Measurements from ENCODE around the gene HHIP.

Gene HHIP

GRCh38 chr4:144709159-144709558, 63.2 kb downstream of the HHIP start:
- Histone ChIP-seq H3K27ac (no peak overlapping the region), H3K4me1 (no peaks in the 10 kb centered on the region), H3K9me3 (ENCODE audit: control insufficient read depth, low read length) (no peaks in the 10 kb centered on the region), H3K4me3 (ENCODE audit: low read depth, low read length) (no peak overlapping the region), H3K36me3 (ENCODE audit: control insufficient read depth, insufficient read depth, low read length) (no peaks in the 10 kb centered on the region), H3K4me2 (ENCODE audit: low read length) (no peak overlapping the region), H3K9ac (no peak overlapping the region), H2AFZ (no peak overlapping the region), H3K27me3 (ENCODE audit: control insufficient read depth, insufficient read depth, low read length) (no peaks in the 10 kb centered on the region), H3K79me2 (no peaks in the 10 kb centered on the region)
- no peak for TF ChIP-seq CTCF (IDR thresholded peaks at IDR 0.05)

DNA sequence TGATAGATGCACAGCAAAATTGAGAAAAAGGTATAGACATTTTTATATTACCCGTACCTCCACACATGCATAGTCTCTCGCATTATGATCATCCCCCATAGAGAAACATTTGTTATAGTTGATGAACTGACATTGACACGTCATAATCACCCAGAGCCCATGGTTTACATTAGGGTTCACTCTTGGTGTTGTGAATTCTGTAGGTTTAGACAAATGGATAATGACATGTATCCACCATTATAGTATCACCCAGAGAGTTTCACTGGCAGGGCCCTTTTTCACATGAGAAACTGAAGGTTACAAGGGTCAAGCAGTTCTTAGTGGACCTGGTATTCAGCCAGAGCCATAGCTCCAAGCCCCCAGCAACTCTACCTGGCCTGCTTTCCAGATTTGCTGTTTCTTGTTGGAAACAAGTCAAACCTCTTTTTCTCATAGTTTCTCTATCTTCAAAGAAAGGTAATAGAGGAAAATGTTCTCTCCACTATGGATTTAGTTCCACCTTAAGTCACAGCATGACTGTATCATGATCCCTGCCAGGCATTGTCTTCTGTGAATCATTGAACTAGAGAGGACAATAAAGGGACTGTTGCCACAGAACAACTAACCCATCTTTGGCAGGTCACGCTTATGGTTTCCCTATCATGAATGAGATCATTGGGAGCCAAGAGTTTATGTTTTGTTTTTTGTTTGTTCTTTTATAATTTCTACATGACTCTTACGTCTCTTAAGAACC, 64.0 kb downstream of the HHIP start:
- H3K27ac ChIP-seq = no peak overlapping the region
- H3K27me3 ChIP-seq (ENCODE audit: control insufficient read depth, insufficient read depth, low read length) = no peaks in the 10 kb centered on the region
- no peaks in the 10 kb centered on the region for H3K4me1 ChIP-seq
- TF ChIP-seq CTCF (IDR thresholded peaks at IDR 0.05) = no peak
- no peaks in the 10 kb centered on the region for H3K36me3 ChIP-seq (ENCODE audit: control insufficient read depth, insufficient read depth, low read length)
- no peaks in the 10 kb centered on the region for H3K79me2 ChIP-seq
- H3K4me3 ChIP-seq (ENCODE audit: low read depth, low read length) = no peak overlapping the region
- H3K9ac ChIP-seq = no peak overlapping the region
- no peak overlapping the region for H3K4me2 ChIP-seq (ENCODE audit: low read length)
- no peaks in the 10 kb centered on the region for H3K9me3 ChIP-seq (ENCODE audit: control insufficient read depth, low read length)
- H2AFZ ChIP-seq = no peak overlapping the region

- no peak overlapping the region for H2AFZ ChIP-seq
- TF ChIP-seq CTCF (IDR thresholded peaks at IDR 0.05) = no peak
- no peaks in the 10 kb centered on the region for H3K4me1 ChIP-seq
- no peaks in the 10 kb centered on the region for H3K27me3 ChIP-seq (ENCODE audit: control insufficient read depth, insufficient read depth, low read length)
- no peak overlapping the region for H3K27ac ChIP-seq
- no peak overlapping the region for H3K4me2 ChIP-seq (ENCODE audit: low read length)
- no peaks in the 10 kb centered on the region for H3K9me3 ChIP-seq (ENCODE audit: control insufficient read depth, low read length)
- H3K4me3 ChIP-seq (ENCODE audit: low read depth, low read length) = no peak overlapping the region
- no peaks in the 10 kb centered on the region for H3K36me3 ChIP-seq (ENCODE audit: control insufficient read depth, insufficient read depth, low read length)
- H3K9ac ChIP-seq = no peak overlapping the region
- H3K79me2 ChIP-seq = no peaks in the 10 kb centered on the region
These were observed 64.6 kb downstream of the HHIP start for GRCh38 chr4:144710526-144710912.

DNA sequence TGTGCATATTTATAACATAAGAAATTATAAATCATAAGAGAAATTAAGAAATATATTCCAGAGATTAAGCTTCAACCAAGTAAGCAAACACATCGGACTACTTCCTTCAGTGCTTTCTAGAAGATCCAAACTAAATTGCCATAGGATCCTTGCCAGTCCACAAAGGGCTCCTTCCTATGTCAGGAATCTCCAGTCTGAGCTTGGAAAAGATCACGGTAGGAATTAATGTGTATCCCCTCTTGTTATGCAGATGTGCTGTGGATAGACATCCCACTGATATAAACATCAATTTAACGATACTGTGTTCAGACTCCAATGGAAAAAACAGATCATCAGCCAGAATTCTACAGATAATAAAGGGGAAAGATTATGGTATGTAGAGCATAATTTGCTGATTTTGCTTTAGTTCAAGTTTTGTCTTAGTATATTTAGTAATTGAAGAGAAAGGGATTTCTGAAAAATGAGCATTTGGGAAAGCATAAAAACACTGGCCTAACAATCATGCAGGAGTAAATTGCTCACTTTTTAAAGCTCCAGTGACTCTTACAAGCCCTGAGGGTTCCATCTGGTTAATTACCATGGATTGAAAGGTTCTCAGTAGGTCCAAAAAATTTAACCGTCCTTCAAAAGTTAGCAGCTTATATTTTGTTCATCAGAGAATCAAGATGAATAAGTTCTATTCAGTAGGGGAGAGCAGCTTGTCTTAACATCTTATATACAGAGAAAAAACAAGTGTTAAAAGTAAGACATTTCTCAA, 65.9 kb downstream of the HHIP start:
- Histone ChIP-seq H3K9ac (no peak overlapping the region), H3K36me3 (ENCODE audit: control insufficient read depth, insufficient read depth, low read length) (no peaks in the 10 kb centered on the region), H3K27me3 (ENCODE audit: control insufficient read depth, insufficient read depth, low read length) (no peaks in the 10 kb centered on the region), H3K79me2 (no peaks in the 10 kb centered on the region), H3K4me2 (ENCODE audit: low read length) (no peak overlapping the region), H3K27ac (no peak overlapping the region), H3K9me3 (ENCODE audit: control insufficient read depth, low read length) (no peaks in the 10 kb centered on the region), H3K4me1 (no peaks in the 10 kb centered on the region), H2AFZ (no peak overlapping the region), H3K4me3 (ENCODE audit: low read depth, low read length) (no peak overlapping the region)
- TF ChIP-seq CTCF (IDR thresholded peaks at IDR 0.05) = no peak

All from parathyroid adenoma (tissue), 2 donors.